ENCODE measurements around the gene CHMP6. TPM values are rescaled to one million over a fixed set of nuclear protein-coding genes. Genes with fewer than 3 reads are reported as not detected.
A peak's percentile ranks its signal among the peaks of the same experiment; 100 is the strongest.
"Not testable (repeated sequence)": the region's sequence is repeated elsewhere in the genome, so short reads cannot be mapped to it uniquely, and the experiment has no call there.

The CHMP6 gene
- total and polyA plus RNA-seq, 5 donors, result 18.4 to 24.6 (median 20.4) TPM

- H3K27ac ChIP-seq (ENCODE audit: low read length), result no peak overlapping the region
- ATAC-seq (no peak), DNase-seq (peak in 2 of 3 donors; percentile 13 to 20)
- intact Hi-C loops (cut with DNase I), result no loop called here
- H3K4me1 ChIP-seq (ENCODE audit: control insufficient read depth, insufficient read depth, low read length), result no peaks in the 10 kb centered on the region
- 66% methylated on average over 11 of the region's 11 CpGs for WGBS
- no peak overlapping the region for H3K4me3 ChIP-seq (ENCODE audit: low read length)
- H3K9me3 ChIP-seq (ENCODE audit: control insufficient read depth, low read length), result no peaks in the 10 kb centered on the region
- H3K27me3 ChIP-seq (ENCODE audit: control insufficient read depth, insufficient read depth), result no peaks in the 10 kb centered on the region
Measured at GRCh38 chr17:81008140-81008539, 16.5 kb downstream of the CHMP6 start.

DNA sequence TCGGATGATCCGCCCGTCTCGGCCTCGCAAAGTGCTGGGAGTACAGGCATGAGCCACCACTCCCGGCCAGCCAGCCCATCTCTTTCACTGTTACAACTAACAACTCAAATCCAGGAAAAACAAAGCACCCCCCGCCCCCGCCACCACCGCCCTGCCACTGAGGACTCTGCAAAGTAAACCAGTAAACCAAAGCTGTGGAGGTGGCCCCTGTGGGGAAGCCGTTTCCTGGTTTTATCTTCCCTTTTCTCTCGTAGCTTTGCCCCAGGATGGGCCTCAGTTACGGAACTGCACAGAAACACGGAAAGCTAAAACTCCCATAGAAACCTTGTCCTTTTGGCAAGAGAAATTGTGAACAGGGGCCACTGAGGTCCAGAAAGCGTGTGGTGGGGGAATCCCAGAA, 17.5 kb downstream of the CHMP6 start:
- Histone ChIP-seq H3K27me3 (ENCODE audit: control insufficient read depth, insufficient read depth) (no peaks in the 10 kb centered on the region), H3K9me3 (ENCODE audit: control insufficient read depth, low read length) (no peaks in the 10 kb centered on the region), H3K4me1 (ENCODE audit: control insufficient read depth, insufficient read depth, low read length) (no peaks in the 10 kb centered on the region), H3K27ac (ENCODE audit: low read length) (no peak overlapping the region), H3K4me3 (ENCODE audit: low read length) (no peak overlapping the region)
- ATAC-seq, result no peak
- intact Hi-C loops (cut with DNase I), result no loop called here
- DNase-seq, result peak in 2 of 3 donors; percentile 42 to 46
- 83% methylated on average over 14 of the region's 14 CpGs for WGBS

- H3K27me3 ChIP-seq (ENCODE audit: control insufficient read depth, insufficient read depth), result no peaks in the 10 kb centered on the region
- no peak for ATAC-seq
- no peak overlapping the region for H3K4me3 ChIP-seq (ENCODE audit: low read length)
- H3K9me3 ChIP-seq (ENCODE audit: control insufficient read depth, low read length), result no peaks in the 10 kb centered on the region
- 84% methylated on average over 2 of the region's 2 CpGs for WGBS
- intact Hi-C loops (cut with DNase I), result no loop called here
- no peaks in the 10 kb centered on the region for H3K4me1 ChIP-seq (ENCODE audit: control insufficient read depth, insufficient read depth, low read length)
- H3K27ac ChIP-seq (ENCODE audit: low read length), result no peak overlapping the region
- DNase-seq, result no peak
Measured at GRCh38 chr17:81010935-81011334, 19.3 kb downstream of the CHMP6 start.

DNA sequence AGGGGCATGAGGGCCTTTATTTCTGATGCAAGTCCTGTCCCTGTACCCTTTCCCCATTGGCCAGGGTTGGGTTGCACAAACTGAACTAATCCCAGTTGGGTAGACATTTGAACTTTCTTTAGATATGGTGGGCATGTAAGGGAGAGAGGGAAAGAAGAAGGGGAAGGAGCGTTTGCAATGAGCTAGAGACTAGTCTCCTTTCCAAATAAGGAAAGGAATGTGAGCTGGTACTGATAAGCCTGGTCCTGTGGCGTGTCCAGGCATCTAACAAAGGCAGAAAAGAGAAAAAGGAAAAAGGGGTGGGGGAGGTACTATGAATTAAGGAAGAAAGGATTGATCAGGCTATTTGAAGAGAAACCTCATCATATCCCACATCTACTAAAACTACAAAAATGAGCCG, 20.3 kb downstream of the CHMP6 start:
- Histone ChIP-seq H3K9me3 (ENCODE audit: control insufficient read depth, low read length) (no peaks in the 10 kb centered on the region), H3K4me3 (ENCODE audit: low read length) (no peak overlapping the region), H3K27me3 (ENCODE audit: control insufficient read depth, insufficient read depth) (no peaks in the 10 kb centered on the region), H3K27ac (ENCODE audit: low read length) (no peak overlapping the region), H3K4me1 (ENCODE audit: control insufficient read depth, insufficient read depth, low read length) (no peaks in the 10 kb centered on the region)
- WGBS, result 57% methylated on average over 3 of the region's 3 CpGs
- DNase-seq (no peak), ATAC-seq (no peak)
- intact Hi-C loops (cut with DNase I), result no loop called here

GRCh38 chr17:81012574-81013447, 21.2 kb downstream of the CHMP6 start:
- no peaks in the 10 kb centered on the region for H3K27me3 ChIP-seq (ENCODE audit: control insufficient read depth, insufficient read depth)
- 90% methylated on average over 13 of the region's 13 CpGs for WGBS
- H3K4me3 ChIP-seq (ENCODE audit: low read length), result no peak overlapping the region
- no peaks in the 10 kb centered on the region for H3K4me1 ChIP-seq (ENCODE audit: control insufficient read depth, insufficient read depth, low read length)
- peak in 1 of 2 donors; percentile 13 for ATAC-seq
- H3K9me3 ChIP-seq (ENCODE audit: control insufficient read depth, low read length), result no peaks in the 10 kb centered on the region
- H3K27ac ChIP-seq (ENCODE audit: low read length), result no peak overlapping the region
- intact Hi-C loops (cut with DNase I), result no loop called here
- peak in 2 of 3 donors; percentile 23 to 29 for DNase-seq

- ATAC-seq (no peak), DNase-seq (peak in 2 of 3 donors; percentile 7 to 9)
- Histone ChIP-seq H3K4me1 (ENCODE audit: control insufficient read depth, insufficient read depth, low read length) (no peaks in the 10 kb centered on the region), H3K27me3 (ENCODE audit: control insufficient read depth, insufficient read depth) (no peaks in the 10 kb centered on the region), H3K27ac (ENCODE audit: low read length) (no peak overlapping the region), H3K4me3 (ENCODE audit: low read length) (no peak overlapping the region), H3K9me3 (ENCODE audit: control insufficient read depth, low read length) (no peaks in the 10 kb centered on the region)
- WGBS, result 62% methylated on average over 6 of the region's 6 CpGs
- intact Hi-C loops (cut with DNase I), result no loop called here
Measured at GRCh38 chr17:81013642-81014041, 22.0 kb downstream of the CHMP6 start.

GRCh38 chr17:81015136-81015535, 23.5 kb downstream of the CHMP6 start:
- Histone ChIP-seq H3K9me3 (ENCODE audit: control insufficient read depth, low read length) (no peaks in the 10 kb centered on the region), H3K27ac (ENCODE audit: low read length) (no peak overlapping the region), H3K4me3 (ENCODE audit: low read length) (no peak overlapping the region), H3K4me1 (ENCODE audit: control insufficient read depth, insufficient read depth, low read length) (no peaks in the 10 kb centered on the region), H3K27me3 (ENCODE audit: control insufficient read depth, insufficient read depth) (no peaks in the 10 kb centered on the region)
- no peak for ATAC-seq
- WGBS, result 98% methylated on average over 1 of the region's 1 CpG
- intact Hi-C loops (cut with DNase I), result no loop called here
- DNase-seq, result no peak

GRCh38 chr17:81016575-81016974, 24.9 kb downstream of the CHMP6 start:
- intact Hi-C loops (cut with DNase I), result no loop called here
- no peak for DNase-seq
- 77% methylated on average over 2 of the region's 2 CpGs for WGBS

GRCh38 chr17:81017330-81017729, 25.7 kb downstream of the CHMP6 start:
- H3K4me3 ChIP-seq (ENCODE audit: low read length); H3K27ac ChIP-seq (ENCODE audit: low read length); intact Hi-C loops (cut with DNase I); ATAC-seq; H3K9me3 ChIP-seq (ENCODE audit: control insufficient read depth, low read length); H3K4me1 ChIP-seq (ENCODE audit: control insufficient read depth, insufficient read depth, low read length); H3K27me3 ChIP-seq (ENCODE audit: control insufficient read depth, insufficient read depth): not testable (repeated sequence)
- 97% methylated on average over 4 of the region's 4 CpGs for WGBS
- peak in 2 of 3 donors; percentile 3 to 7 for DNase-seq

More at GRCh38 chr17:81016575-81016974, 24.9 kb downstream of the CHMP6 start:
- Histone ChIP-seq H3K4me1 (ENCODE audit: control insufficient read depth, insufficient read depth, low read length) (no peaks in the 10 kb centered on the region), H3K9me3 (ENCODE audit: control insufficient read depth, low read length) (no peaks in the 10 kb centered on the region), H3K27me3 (ENCODE audit: control insufficient read depth, insufficient read depth) (no peaks in the 10 kb centered on the region), H3K4me3 (ENCODE audit: low read length) (no peak overlapping the region), H3K27ac (ENCODE audit: low read length) (no peak overlapping the region)
- no peak for ATAC-seq

DNA sequence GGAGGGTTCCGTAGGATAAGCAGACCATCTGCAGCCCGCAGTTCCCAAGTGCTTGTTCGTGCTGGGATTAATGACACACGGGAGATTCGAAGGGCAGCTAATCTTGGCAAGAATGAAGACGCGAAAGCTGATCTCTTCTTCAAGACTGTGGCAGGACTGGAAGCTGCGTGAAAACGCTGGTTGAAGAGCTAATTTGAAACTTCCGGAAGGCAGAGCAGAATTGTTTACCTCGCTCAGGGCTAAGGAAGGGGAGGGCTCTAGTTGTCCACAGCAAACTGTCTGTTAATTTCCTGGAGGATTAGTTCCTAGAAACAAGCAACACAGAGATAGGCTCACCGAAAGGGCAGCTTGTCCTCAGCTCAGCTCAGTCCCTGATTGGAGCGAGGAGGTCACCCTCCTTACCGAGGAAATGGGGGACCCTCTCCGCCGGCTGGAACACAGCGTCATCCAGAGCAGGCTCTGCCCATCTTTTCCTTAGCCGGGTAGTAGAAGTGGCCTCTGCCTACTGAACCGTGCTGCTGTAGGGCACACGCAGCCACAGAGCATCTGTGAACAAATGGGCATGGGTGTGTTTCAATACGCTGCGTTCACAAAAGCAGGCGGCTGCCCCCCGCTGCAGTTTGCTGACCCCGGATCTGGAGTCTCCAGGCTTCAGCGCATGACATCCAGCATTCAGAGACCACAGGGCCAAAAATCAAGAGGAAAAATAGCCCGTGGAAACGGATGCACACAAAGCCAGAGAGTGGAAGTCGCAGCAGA, 26.6 kb downstream of the CHMP6 start:
- DNase-seq, result peak in 2 of 3 donors; percentile 51 to 68
- peak overlapping the region; percentile 1 for H3K4me3 ChIP-seq (ENCODE audit: low read length)
- H3K4me1 ChIP-seq (ENCODE audit: control insufficient read depth, insufficient read depth, low read length), result no peaks in the 10 kb centered on the region
- H3K27ac ChIP-seq (ENCODE audit: low read length), result peak overlapping the region; percentile 31
- no peaks in the 10 kb centered on the region for H3K9me3 ChIP-seq (ENCODE audit: control insufficient read depth, low read length)
- no peaks in the 10 kb centered on the region for H3K27me3 ChIP-seq (ENCODE audit: control insufficient read depth, insufficient read depth)
- WGBS, result 14% methylated on average over 29 of the region's 29 CpGs
- peak; percentile 56 to 71 for ATAC-seq
- intact Hi-C loops (cut with DNase I), result no loop called here

All from right cardiac atrium (tissue), 5 donors.